ENCODE measurements around the gene DLG3.
A peak's percentile ranks its signal among the peaks of the same experiment; 100 is the strongest.

The DLG3 gene

GRCh38 chrX:70449457-70449966 lies 4.9 kb downstream of the DLG3 start:
- no peak for TF ChIP-seq CTCF (IDR thresholded peaks at IDR 0.05; ENCODE audit: low read depth, low read length)
- no peak for DNase-seq (ENCODE audit: extremely low read depth, low read depth)

- DNase-seq (ENCODE audit: extremely low read depth, low read depth), result no peak
- TF ChIP-seq CTCF (IDR thresholded peaks at IDR 0.05; ENCODE audit: low read depth, low read length), result peak; percentile 74
Measured at GRCh38 chrX:70452143-70452733, 7.6 kb downstream of the DLG3 start.

- no peak for DNase-seq (ENCODE audit: extremely low read depth, low read depth)
- no peak for TF ChIP-seq CTCF (IDR thresholded peaks at IDR 0.05; ENCODE audit: low read depth, low read length)
Measured at GRCh38 chrX:70453024-70453618, 8.5 kb downstream of the DLG3 start.

GRCh38 chrX:70454441-70455365 lies 10.1 kb downstream of the DLG3 start:
- TF ChIP-seq CTCF (IDR thresholded peaks at IDR 0.05; ENCODE audit: low read depth, low read length), result peak; percentile 89
- no peak for DNase-seq (ENCODE audit: extremely low read depth, low read depth)

GRCh38 chrX:70455366-70456202 lies 10.9 kb downstream of the DLG3 start:
- DNase-seq (ENCODE audit: extremely low read depth, low read depth), result no peak
- no peak for TF ChIP-seq CTCF (IDR thresholded peaks at IDR 0.05; ENCODE audit: low read depth, low read length)

- DNase-seq (ENCODE audit: extremely low read depth, low read depth), result no peak
- TF ChIP-seq CTCF (IDR thresholded peaks at IDR 0.05; ENCODE audit: low read depth, low read length), result no peak
Measured at GRCh38 chrX:70456256-70456655, 11.6 kb downstream of the DLG3 start.

All from AG09319 (cell line).